Suppressor macrophage (primary cell): ENCODE results near the gene HOXC10.

ENCODE experiments used
- DNase-seq, 4 experiments: peaks; one replicate each; pipeline ENCODE4 v3.0.0-alpha.2; 2020 to 2022

The HOXC10 gene

DNA sequence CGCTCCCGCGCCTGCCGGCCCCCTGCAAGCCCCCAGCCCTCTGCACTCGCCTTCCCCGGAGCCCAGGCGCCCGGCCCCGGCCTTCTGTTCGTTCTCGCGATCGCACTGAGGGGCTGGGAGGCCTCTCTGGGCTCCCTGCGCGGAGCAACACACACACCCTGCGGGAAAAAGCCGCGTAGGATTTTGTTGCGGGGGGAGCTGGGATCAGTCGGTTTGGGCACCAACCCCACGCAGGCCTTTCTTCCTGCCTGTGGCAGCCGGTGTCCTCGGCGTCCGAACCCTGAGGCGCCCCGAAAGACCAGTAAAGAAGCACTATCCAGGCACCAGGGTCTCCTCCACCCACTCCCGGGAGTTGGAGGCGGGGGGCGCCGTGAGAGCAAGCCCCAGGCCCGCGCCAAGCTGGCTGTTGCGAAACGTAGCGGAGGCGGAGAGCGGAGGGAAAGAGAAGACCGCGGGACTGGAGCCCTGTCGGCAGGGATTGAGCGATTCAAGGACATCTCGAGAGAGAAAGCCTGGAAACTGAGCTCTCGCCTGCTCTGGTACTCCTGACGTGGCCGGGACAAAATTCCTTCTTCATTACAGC, 46.0 kb downstream of the HOXC10 start:
- no peak for DNase-seq

DNA sequence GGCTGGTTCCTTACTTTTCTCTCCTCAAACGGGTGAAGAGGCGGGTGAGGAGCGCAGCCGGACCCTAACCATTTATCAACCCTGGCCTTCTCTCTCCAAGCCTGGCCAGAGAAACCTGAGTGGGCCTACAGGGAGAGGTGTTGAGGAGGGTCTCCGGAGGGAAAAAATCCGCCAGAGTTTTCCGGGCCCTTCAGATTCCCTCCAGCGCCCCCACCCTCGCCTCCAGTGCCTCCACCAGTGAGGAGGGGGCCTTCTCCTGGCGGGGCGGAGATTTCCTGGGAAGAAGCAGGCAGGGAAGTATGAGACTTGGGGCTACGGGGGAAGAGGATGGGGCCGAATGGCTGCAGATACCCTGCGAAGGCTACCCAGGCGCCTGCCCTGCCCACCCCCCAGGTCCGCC, 46.5 kb downstream of the HOXC10 start:
- no peak for DNase-seq

DNA sequence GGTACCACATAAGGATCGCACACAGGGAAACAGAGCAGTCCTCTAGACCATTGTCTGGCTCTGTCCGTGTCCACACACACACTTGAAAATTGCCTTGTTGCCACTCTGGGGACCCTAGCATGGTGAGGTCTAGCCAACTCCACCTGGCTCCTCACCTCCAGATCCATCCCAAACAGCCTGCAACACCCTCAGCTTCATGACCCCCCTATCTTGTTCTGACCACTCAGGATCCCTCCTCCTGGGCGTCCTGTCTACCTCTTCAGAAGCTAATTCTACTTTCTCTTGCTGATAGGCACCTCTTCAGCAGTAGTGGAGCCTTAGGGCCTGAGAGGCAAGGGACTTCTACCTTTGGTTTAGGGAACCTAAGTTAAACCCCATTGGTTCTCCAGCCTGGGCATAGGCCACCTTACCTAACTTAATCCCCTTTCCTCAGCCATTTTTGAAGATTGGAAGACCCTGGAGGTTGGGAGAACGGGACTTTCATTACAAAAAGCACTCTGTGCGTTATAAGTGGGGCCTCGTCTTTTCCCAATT, 47.2 kb downstream of the HOXC10 start:
- DNase-seq: no peak

DNA sequence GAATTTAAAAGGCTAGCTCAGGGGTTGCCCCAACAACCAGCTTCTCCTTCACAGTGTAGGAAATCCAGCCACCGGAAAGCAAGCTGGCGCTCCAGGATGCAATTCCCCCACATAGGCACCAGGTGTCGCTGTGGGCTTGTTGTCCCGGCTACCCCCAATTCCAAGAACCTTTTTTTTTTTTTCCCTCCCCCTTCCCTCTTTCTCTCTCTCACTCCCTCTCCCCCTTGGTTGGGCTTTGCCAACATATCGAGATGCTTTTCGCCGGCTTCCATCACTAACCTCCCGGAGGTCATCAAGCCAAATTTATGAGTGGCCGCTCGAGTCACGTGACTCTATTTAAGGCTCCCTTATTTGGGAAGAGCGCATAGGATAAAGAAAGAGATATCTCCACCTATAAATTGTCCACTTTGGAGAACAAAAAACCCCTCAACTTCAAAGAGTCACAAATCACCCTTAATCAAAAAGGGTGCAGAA, 47.7 kb downstream of the HOXC10 start, which contains the start of gene HOXC5:
Gene HOXC5, plus strand, starts transcription at position 424 of the 474 bp plus-strand sequence. CDS start 73 bp downstream, outside the sequence.
- DNase-seq: peak; percentile 58 to 78 (median 66)

DNA sequence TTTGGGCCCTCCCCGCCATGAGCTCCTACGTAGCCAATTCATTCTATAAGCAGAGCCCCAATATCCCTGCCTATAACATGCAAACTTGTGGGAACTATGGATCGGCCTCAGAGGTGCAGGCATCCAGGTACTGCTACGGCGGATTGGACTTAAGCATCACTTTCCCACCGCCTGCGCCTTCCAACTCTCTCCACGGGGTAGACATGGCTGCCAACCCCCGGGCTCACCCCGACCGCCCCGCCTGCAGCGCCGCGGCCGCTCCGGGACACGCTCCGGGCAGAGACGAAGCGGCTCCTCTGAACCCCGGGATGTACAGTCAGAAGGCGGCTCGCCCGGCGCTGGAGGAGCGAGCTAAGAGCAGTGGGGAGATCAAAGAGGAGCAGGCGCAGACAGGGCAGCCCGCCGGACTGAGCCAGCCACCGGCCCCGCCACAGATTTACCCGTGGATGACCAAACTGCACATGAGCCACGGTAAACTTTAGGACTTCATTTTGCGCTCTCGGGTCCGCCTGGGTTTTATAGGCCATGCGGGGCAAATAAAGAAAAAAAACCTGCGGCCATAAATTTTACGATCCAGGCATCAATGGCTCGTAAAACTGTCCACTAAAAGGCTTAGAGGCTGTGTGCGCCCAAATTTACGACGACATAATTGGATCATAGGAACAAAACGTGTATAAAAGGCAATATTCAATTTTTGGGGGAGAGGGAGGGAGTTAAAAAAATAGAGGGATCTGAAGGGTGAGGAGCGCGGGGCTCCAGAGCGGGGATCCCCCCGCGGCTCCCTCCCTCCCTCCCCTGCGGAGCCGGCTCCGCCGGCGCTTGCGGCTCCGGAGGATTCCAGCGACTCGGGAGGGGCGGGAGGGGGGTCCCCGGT, 48.4 kb downstream of the HOXC10 start:
- DNase-seq: no peak

DNA sequence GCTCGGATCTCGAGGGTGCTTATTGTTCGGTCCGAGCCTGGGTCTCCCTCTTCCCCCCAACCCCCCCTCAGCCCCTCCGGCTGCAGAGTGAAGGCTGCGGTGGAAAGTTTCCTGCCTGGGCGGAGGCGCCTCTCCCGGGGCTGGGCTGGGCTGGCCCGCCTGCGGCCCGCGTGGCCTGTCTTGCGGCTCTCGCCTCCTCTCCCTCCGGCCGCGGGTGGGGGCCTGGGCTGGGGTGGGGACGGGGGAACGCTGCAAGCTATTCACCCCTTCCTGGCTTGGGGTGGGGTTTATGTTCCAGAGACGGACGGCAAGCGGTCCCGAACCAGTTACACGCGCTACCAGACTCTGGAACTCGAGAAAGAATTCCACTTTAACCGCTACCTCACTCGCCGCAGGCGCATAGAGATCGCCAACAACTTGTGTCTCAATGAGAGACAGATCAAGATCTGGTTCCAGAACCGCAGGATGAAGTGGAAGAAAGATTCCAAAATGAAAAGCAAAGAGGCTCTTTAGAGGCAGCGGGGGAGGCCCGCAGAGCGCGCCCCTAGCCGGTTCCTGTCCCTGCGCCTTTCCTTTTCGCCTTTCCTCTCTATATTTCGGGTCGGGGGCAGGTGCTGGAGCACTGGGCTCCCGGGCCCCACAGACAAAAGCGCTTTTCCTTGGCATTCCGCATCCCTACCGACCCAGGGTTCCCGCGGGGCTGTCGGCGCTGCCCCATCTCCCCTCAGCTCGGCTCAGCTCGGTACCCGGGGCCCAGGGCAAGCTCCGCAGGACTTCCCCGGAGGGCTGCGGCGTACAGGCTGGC, 49.2 kb downstream of the HOXC10 start:
- no peak for DNase-seq

DNA sequence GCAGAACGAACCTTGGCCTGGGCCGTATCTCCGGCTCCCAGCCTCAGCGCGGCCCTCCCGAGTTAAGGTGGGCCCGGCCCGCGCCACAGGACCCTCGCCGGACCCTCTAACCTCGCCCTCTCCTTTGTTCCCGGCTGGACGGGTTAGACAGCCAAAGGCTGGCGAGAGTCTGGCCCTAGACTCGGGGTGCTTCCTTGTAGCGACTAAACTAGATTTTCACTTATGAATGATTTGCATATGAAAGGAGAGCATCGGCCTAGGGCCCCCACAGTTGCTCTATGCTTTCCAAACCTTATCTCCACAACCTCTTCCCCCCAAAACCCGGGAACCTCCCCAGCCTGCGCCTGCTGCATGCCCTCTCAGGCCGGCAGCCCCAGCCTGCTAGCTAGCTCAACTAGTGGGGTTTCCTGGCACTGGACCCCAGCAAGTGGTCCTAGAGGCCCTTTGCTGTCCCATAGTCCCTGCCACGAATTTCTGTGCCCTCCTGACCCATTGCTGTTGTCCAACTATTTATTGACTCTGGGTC, 49.9 kb downstream of the HOXC10 start:
- no peak for DNase-seq

DNA sequence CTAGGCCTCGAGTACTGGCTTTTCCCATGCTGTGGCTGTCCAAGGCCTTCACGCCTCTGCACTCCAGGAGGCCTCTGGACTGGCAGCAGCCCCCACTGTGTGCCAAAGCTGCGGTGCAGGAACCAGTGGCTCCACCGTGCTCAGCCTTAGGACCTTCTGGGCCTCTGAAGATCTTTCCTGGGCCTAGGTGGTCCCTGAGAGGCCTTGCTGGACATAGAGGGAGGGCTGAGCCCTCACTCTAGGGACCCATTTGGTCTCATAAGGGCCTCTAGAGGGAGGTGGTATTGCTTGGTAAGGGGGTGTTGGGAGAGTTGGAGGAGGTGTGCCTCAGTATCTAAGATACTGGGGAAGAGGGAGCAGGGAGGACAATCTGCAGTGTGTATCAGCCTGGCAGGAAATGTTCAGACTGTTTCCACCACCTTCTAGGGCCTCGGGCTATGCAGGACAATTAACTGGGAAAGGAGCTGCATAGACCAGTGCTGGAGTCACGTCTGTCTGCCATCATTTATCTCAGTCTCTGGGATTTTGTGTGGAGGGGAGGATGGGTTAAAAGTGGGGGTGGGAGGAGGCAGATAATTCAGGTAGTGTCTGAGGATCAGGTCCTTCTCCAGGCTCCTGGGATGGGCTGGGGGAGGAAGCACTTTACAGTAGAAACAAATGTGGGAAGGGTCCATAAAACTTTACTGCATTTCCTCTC, 50.8 kb downstream of the HOXC10 start:
- DNase-seq: no peak

DNA sequence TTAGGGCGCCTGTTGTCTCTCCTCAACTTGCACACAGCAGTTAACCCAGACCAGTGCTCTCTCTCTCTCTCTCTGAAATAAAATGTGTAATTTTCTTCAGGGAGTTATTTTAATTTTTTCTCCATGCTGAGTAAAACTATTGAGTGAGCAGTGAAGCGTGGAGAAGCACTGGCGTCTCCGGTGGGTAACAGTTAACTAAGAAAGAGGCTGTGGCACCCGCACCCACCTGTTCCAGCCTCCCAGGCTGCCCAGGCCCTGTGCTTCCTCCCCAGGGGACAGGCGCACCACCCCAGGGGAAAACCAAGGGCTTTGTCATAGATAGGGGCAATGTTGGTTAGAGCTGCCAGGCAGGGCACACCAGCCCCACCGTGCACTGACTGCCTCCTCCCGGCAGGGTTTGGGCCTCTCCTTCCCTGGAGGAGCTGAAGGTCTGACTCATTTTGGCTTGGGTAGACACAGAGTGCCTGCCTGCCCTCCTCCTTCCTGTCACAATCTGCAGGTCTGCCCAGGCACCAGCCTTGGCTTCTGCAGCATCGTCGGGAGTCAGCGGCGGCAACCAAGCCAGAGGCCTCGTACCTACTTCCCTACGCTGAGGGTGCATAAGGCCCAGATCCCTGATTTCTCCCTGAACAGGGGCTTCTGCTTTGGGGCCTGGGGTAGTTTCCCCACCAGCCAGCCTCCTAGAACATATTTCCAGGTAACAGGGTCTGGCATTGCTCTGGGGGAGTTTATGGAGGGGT, 51.8 kb downstream of the HOXC10 start:
- DNase-seq: no peak

DNA sequence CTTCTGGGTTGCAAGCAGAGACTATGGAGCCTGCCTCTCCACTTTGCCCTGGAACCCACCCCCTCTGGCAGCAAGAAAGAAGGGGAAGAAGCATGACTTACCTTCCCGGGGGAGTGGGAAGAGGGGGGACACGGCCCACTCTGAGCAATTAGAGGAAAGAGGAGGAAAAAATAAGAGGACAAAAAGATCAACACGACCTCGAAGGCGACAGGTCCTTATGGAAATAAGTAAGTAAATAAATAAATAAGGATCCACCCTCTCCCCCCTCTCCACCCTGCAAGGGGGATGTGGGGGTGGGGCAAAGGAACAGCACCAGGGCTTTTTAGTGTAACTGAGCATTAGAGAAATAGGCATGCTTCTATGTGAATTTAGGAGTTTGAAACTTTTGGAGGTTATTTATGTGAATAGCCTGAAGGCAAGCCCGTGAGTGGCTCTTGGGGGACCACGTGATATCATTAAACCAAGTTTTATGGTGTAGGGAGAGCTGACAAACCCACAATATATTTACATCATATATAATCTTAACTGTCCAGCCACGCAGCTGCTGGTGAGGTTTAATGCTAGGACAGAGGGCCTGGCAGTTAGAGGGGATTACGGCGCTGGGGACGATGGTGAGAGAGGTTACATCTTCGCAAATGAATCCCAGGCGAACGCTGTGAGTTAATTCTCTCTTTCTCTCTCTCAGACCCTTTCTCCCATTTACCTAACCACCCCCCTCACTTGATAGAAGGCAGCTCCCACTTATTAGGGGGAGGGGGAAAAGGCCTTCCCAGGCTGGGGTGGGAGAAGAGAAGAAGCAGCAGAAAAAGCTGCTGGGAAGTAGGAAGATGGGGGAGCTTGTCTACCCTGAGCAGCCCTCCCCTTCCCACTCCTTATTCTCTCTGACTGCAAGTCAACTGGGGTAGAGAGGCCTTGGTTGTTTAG, 52.7 kb downstream of the HOXC10 start:
- no peak for DNase-seq

DNA sequence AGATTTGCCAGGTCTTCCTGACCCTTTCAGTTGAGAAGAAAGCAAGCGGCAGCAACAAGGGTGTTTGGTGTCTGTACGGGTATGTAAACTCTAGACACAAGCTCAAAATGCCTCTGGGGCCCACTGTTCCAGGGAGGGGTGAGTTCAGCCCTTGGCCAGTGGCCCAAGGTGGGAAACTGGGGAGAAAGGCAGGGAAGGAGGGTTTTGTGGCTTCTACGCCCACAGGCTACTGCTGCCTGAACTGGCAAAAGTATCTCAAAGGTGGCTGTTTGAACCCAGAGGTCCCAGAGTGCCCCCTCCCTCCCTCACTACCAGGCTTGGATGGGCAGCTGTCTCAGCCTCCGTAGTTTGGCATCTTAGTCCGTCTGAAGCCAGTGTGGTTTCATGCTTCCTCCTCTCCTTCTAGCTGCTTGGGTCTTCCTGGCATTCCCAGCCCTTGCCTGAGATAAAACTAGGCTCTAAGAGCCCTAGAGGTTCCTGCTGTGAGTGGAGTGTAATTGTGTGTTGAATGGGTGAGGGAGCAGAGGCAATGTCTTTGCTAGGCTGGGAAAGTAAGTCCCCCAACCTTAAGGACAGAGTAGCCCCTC, 53.4 kb downstream of the HOXC10 start:
- no peak for DNase-seq

DNA sequence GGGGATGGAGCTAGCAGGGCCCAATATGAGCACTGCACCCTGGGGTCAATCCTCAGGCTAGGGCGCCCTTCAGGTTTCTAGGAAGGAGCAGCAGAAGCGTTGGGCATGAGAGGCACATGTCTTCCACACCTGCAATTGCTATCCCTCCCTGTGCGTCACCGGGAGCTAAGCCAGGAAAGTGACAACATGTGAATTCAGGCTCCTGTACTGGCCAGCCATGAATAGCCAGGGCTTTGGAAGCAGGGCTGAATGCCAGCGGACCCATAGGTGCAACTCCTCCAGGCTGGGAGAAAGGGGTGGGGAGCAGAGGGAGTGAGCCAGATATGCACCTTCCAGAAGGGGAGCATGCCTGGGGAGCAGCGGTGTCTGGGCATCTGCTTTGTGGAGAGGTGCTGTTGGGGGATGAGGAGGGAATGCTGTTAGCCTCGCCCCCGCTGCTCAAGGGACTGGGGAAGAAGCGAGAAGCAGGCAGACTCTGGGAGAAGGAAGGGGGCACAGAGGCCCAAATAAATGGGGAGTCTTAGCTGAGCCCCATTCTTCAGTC, 54.0 kb downstream of the HOXC10 start:
- DNase-seq: no peak

DNA sequence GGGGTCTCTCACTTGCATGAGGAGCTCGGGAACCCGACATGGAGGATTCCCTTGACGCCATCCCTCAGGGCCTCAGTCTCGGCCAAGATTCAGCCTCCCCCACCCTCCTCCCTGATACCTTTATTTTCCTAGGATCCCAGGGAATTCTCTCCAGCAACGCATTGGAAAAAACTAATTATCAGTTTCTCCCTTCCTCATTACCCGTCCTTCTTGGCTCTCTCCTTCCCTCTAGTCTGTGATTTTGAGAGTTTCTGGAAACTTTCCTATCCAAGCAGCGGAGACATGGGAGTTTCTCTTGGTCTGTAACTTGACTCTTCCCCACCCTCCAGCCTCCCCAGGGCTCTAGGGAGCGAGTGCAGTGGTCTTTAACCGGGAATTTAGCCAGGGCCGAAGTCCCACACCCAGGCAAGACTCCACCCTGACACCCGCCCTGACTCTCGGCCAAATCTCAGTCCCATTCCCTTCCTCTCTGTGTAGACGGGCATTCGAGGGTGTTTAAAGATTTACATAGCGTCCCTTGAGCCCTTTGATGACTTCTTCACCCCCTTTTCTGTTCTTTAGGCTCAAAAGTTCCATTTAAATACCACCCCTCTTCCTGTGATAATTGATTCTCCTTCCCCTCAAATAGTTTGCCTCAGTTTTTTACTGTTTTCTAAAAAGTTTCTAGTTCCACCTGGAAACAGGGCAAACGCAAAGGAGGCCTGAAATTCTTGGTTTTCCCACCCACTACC, 54.6 kb downstream of the HOXC10 start:
- no peak for DNase-seq
